ENCODE measurements around the gene RCOR1.

GRCh38 chr14:102644523-102644922, 52.1 kb downstream of the RCOR1 start:
- TF ChIP-seq EZH2 (IDR thresholded peaks at IDR 0.05; ENCODE audit: borderline replicate concordance, low read length) = no peak
- TF ChIP-seq CTCF (IDR thresholded peaks at IDR 0.05; ENCODE audit: low read length) = no peak

Data from OCI-LY1 (cell line).